Amygdala (tissue), 56 donors: ENCODE results near the gene HMGCL.

Source experiments
- DNase-seq, 56 donors: peaks; one replicate each; lab custom pipeline; 2025; lab: John Stamatoyannopoulos, UW

The HMGCL gene

DNA sequence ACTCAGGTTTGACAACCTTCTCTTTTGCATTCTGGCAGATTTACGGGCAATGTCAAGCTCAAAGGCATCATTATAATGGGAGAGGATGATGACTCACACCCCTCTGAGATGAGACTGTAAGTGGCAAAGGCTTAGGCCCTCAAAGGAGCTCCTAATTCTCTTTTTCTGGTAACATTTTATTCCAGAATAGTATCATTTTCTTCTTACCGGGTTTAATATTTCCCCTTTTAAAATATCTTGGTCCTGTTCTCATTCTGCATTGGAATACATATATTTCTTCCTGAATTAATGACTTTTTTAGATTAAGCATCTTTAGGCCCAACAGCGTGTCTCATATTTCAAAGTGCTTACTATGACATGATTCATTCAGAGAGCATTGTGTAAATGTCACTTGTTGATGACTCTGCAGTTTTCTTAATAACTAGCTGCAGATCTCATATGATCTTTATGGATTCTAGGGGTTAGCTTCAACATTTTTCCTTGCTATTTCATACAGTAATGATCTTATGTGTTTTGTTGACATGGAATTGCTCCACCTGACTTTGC, 45.3 kb downstream of the HMGCL start:
- no peak for DNase-seq

- DNase-seq: peak in 54 of 56 donors; percentile 22 to 86 (median 68)
Observed at GRCh38 chr1:23777979-23778814, 47.0 kb downstream of the HMGCL start, which contains the start of gene PITHD1. Gene PITHD1 (plus strand): TSS chr1:23778418. CDS start chr1:23778516, 98 bp downstream.

DNA sequence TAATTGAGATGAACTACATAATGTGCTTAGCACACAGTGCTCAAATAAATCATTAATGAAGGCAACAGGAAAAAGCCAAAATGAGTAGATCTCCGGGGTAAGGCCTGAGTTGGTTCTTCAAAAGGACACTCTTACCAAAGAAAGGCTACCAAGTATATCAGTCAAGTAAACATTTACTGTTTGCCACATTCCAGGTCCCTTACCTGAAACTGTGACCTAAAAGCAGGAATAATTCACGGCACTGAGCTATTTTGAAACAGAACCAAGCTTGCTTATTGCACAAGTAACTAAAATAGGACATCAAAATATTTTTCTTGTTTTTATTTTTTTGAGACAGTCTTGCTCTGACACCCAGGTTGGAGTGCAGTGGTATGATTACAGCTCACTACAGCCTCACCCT, 49.0 kb downstream of the HMGCL start:
- no peak for DNase-seq

DNA sequence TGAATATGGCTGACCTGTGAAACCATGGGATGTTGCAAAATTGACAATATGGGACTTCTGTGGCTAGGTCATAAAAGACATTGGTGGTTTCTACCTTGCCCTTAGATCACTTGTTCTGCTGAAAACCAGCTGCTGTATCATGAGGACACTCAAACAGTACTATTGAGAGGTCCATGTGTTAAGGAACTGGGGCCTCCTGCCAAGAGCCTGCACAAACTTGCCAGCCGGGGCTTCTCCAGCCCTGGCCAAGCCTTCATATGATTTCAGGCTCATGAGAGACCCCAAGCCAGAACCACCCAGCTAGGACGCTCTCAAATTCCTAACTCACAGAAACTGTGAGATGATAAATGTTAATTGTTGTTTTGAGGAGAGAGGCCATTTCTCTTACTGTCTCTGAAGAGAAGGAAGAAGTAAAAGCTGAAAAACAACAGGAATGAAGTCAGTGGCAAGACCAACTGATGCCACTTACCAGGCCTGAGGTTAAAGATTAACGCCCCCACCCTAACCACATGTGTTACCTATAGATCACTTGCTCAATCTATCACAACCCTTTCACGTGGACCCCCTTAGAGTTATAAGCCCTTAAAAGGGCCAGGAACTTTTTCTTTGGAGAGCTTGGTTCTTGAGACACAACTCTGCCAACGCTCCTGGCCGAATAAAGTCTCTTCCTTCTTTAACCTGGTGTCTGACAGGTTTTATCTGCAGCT, 50.9 kb downstream of the HMGCL start:
- no peak for DNase-seq

GRCh38 chr1:23772854-23773242, 52.4 kb downstream of the HMGCL start:
- DNase-seq: no peak

- peak in 52 of 56 donors; percentile 15 to 91 (median 62) for DNase-seq
Observed at GRCh38 chr1:23772049-23772853, 53.0 kb downstream of the HMGCL start.

DNA sequence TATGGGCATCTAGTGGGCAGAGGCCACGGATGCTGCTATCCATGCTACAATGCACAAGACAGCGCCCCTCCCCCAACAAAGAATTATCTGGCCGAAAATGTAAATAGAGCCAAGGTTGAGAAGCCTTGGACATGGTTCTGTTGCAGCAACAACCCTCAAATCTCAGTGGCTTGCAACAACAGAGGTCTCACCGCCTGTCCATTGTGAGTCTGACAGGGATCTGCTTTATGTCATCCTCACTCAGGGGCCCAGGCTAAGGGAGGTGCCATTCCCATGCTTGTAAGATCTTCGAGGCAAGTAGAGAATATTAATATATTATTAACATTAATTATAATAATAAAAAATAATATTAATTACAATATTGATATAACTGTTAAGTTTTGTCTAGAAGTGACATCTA, 56.5 kb downstream of the HMGCL start:
- DNase-seq: no peak

DNA sequence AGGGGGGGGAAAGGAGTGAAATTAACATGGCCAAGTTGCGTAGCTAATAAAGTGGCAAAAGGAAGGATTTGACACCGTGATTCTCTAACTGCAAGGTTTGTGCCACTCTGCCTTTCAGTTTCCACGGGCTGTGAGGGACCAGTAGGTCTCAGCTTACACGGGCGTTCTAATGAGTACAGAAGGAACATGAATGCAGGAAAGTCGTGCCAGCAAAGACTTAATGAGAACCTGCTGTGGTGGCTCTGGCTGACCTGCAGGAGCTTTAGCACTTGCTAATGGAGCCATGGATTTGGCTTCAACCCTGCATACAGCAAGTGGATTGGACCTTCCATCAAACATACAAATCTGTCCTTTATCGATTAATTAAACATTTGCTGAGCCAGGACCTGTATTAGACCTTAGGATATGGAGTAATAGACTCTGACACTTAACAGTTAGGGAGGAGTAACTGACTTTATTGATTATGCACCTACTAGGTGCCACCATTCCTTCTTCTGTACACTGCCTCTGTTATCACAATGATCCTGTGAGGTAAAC, 62.1 kb downstream of the HMGCL start:
- peak in 1 of 56 donors; percentile 7 for DNase-seq

- peak in 45 of 56 donors; percentile 3 to 77 (median 32) for DNase-seq
Observed at GRCh38 chr1:23759277-23759676, 66.0 kb downstream of the HMGCL start.

DNA sequence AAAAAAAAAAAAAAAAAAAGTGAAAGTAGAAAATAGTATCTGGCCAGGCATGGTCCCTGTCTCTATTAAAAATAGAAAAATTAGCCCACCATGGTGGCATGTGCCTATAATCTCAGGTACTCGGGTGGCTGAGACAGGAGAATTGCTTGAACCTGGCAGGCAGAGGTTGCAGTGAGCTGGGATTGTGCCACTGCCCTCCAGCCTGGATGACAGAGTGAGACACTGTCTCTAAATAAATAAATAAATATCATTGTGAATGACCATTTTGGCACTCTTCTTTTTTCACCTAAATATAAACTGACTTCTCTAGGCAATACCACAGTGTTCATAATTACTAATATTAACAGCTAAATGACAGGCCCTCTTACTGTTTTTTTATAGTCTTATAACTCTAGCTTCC, 67.4 kb downstream of the HMGCL start:
- no peak for DNase-seq

- no peak for DNase-seq
Observed at GRCh38 chr1:23756676-23757075, 68.6 kb downstream of the HMGCL start.

- no peak for DNase-seq
Observed at GRCh38 chr1:23752909-23753308, 72.3 kb downstream of the HMGCL start.
